Ovary (tissue), 9 donors: ENCODE results near the gene EYA2. TPM values are rescaled to one million over a fixed set of nuclear protein-coding genes. Genes with fewer than 3 reads are reported as not detected.

Source experiments
- DNase-seq, 5 donors: peaks; one replicate each; pipeline ENCODE4 v3.0.0-alpha.2; 2019 to 2020
- H3K27ac ChIP-seq, 2 donors: fragments of 200-600 bp; one replicate each; pipeline versions ENCODE4 v1.5.1 to v1.8.0; 2019 to 2022
- H3K27me3 ChIP-seq: fragments of 200-600 bp; one replicate; pipeline ENCODE4 v1.8.0; 2022
- H3K36me3 ChIP-seq: fragments of 200-600 bp; sonication (generic); one replicate; pipeline ENCODE4 v1.5.1; 2019
- H3K4me1 ChIP-seq: one replicate; pipeline ENCODE4 v1.8.1; 2013; ENCODE audit warnings: mild to moderate bottlenecking, moderate library complexity; ENCODE audit not compliant: insufficient read depth
- H3K4me3 ChIP-seq: fragments of 200-600 bp; sonication (generic); one replicate; pipeline ENCODE4 v1.5.1; 2017
- H3K9me3 ChIP-seq, 2 donors: fragments of 200-600 bp in 1 of 2; sonication (generic) in 1 of 2; one replicate each; pipeline versions ENCODE4 v1.5.1 to v1.8.1; 2013 to 2019; ENCODE audit warnings: mild to moderate bottlenecking in 1 of 2, moderate library complexity in 1 of 2
- EP300 ChIP-seq: sonication (generic); formaldehyde crosslinking; IDR thresholded peaks from one replicate; pipeline ENCODE4 v1.6.1; 2017; ENCODE audit warnings: antibody characterized with exemption
- POLR2A ChIP-seq: fragments of 450-650 bp; IDR thresholded peaks from one replicate; pipeline ENCODE4 v1.6.1; 2017; ENCODE audit warnings: antibody characterized with exemption, mild to moderate bottlenecking, moderate library complexity
- WGBS, 3 donors: extraction: QIAGEN DNeasy Blood & Tissue Kit in 1 of 3; methylation state at CpG; one replicate each; pipeline versions ENCODE4 v1.1.5 to v1.1.7; 2013 to 2017; 5-methylcytosine and 5-hydroxymethylcytosine counted together
- intact Hi-C, 4 donors: fragments of 100-400 bp; cut with DNase I; formaldehyde crosslinking; loops; one replicate each; pipeline versions ENCODE4 v1.11.0 to v1.15.1; 2022 to 2023
- polyA plus RNA-seq, 2 donors: library from polyadenylated mRNA; stranded (reverse); fragments of 200-250 nt in 1 of 2; fragments of 350-450 nt in 1 of 2; fragmentation: Illumina TruSeq in 1 of 2; extraction: RNeasy Lipid Tissue Mini Kit (QIAGEN cat#74804) in 1 of 2; gene quantifications; one replicate each; pipeline ENCODE4 v1.2.3, GENCODE V29; 2013 to 2014
- total RNA-seq, 7 donors: library from RNA; depleted of rRNA in 2 of 7; stranded (reverse); fragments of >200 nt in 2 of 7; fragmentation: NEBNext Ultra II Directional in 3 of 7; extraction: Animal tissue kit (Norgen Biotek cat#: 25700) in 3 of 7; gene quantifications; one replicate each; pipeline versions ENCODE4 v1.1.0 to v1.2.4, GENCODE V29; 2016 to 2023
- TF ChIP-seq, protein P1 (sequence below), 3 donors: fragments of 450-650 bp in 2 of 3; fragments of 200-600 bp in 1 of 3; IDR thresholded peaks; one replicate each; pipeline versions ENCODE4 v1.5.1 to v1.8.0; 2016 to 2022; ENCODE audit warnings: antibody characterized with exemption in 3 of 3, mild to moderate bottlenecking in 1 of 3
- donor health status: DM: no; HTN: no; CAD: no; lungs with moderate emphysema.
- donor health status: DM: no; HTN: no; CAD: no.
- donor health status: Bipolar disorder and iron deficiency.
- donor health status: DM: yes; HTN: yes; CAD: no.
- donor health status: DM: no; HTN: no; CAD: no.
- donor health status: DM: yes; HTN: yes; CAD: no.

EYA2 gene
- total and polyA plus RNA-seq, 9 donors: 0.18 to 7.6 (median 1.7) TPM

DNA sequence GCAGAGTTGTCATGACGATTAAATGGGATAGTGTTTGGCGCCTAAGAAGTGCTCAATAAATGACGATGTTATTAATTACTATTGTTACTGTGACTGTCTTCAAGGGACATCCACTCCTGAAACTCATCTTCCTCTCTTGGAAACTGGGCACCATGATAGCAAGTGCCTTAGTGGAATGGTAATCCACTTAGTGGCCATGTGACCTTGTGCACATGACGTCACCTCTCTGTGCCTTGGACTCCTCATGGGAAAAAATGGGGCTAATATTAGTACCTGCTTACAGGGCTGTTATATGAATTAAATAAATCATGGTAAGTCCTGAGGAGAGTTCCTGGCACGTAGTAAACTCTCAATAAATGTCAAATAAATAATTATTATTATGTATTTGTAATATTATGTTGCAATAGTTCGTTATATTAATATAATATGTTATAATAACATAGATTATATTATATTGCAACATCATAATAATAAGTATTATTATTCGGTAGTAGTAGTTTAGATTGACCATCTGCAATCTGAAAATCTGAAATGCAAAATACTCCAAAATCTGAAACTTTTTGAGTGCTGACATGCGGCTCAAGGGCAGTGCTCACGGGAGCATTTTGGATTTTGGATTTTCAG lies 40.9 kb downstream of the EYA2 start:
- TF ChIP-seq EP300 (no peak), POLR2A (no peak)
- TF ChIP-seq, protein P1, sequence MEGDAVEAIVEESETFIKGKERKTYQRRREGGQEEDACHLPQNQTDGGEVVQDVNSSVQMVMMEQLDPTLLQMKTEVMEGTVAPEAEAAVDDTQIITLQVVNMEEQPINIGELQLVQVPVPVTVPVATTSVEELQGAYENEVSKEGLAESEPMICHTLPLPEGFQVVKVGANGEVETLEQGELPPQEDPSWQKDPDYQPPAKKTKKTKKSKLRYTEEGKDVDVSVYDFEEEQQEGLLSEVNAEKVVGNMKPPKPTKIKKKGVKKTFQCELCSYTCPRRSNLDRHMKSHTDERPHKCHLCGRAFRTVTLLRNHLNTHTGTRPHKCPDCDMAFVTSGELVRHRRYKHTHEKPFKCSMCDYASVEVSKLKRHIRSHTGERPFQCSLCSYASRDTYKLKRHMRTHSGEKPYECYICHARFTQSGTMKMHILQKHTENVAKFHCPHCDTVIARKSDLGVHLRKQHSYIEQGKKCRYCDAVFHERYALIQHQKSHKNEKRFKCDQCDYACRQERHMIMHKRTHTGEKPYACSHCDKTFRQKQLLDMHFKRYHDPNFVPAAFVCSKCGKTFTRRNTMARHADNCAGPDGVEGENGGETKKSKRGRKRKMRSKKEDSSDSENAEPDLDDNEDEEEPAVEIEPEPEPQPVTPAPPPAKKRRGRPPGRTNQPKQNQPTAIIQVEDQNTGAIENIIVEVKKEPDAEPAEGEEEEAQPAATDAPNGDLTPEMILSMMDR (IDR thresholded peaks at IDR 0.05): no peak
- H3K36me3 ChIP-seq: no peaks in the 10 kb centered on the region
- no peak for DNase-seq
- H3K4me3 ChIP-seq: no peak overlapping the region
- intact Hi-C loops: no loop called here
- H3K9me3 ChIP-seq: no peaks in the 10 kb centered on the region
- H3K27me3 ChIP-seq: no peaks in the 10 kb centered on the region
- H3K27ac ChIP-seq: no peak overlapping the region
- WGBS, 3 donors: 80 to 88% (median 83%) methylated on average over 9 of the region's 9 CpGs
- H3K4me1 ChIP-seq: no peaks in the 10 kb centered on the region

DNA sequence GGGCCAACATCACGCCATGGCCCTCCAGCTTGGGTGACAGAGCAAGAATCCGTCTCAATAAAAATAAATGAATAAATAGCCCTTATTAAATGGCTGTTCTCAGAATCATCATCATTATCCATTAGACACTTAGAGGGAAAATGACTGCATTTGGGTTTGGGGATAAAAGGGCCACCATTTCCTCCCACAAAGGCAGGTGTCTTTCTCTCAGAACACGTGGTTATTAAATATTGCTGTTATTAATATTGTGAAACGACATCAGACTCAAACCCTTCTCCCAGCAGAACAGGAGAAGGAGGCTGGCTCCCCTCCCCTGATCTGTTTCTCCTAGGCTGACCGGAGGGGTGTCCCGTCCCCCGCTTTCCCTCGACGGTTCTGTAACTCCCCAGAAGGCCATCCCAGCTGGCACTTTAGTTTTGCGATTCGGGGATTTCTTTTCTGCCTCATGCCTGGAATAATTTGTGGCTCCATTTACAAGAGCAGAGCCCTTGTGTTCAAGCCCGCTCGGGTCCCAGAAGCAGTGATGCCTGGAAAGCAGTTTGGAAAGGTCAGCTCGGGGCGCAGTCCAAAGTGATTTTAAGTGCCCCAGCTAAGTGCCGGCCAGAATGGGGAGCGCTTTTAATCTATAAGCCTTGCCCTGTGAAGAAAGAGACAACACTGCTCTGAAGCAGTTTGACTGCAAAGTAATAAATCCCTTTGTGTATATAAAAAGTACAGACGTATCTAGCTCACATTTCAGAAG lies 41.9 kb downstream of the EYA2 start:
- no peaks in the 10 kb centered on the region for H3K9me3 ChIP-seq
- TF ChIP-seq POLR2A (no peak), EP300 (no peak)
- TF ChIP-seq, protein P1 (IDR thresholded peaks at IDR 0.05): no peak
- WGBS, 3 donors: 42 to 53% (median 48%) methylated on average over 18 of the region's 18 CpGs
- H3K4me1 ChIP-seq: no peaks in the 10 kb centered on the region
- no peaks in the 10 kb centered on the region for H3K27me3 ChIP-seq
- intact Hi-C loops: no loop called here
- no peak overlapping the region for H3K4me3 ChIP-seq
- H3K27ac ChIP-seq: no peak overlapping the region
- H3K36me3 ChIP-seq: no peaks in the 10 kb centered on the region
- no peak for DNase-seq

DNA sequence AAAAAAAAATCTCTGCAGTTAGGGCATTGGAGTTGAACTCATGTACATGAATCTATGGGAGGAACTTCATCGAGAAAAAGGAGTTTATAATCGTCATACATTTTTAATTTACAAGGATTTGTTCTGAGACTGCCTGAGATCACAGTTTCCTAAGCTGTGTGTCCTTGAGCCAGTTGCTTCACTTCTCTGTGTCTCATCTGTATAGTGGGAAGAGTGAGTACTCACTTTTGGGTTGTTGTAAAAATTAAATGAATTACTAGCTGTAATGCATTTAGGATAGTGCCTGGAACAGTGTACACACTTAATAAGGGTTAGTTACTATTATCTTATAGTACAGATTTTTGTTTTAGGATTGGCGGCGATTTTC lies 42.5 kb downstream of the EYA2 start:
- no peaks in the 10 kb centered on the region for H3K4me1 ChIP-seq
- WGBS, 3 donors: 64 to 69% (median 68%) methylated on average over 4 of the region's 4 CpGs
- H3K4me3 ChIP-seq: no peak overlapping the region
- TF ChIP-seq POLR2A (no peak), EP300 (no peak)
- TF ChIP-seq, protein P1 (IDR thresholded peaks at IDR 0.05): no peak
- H3K9me3 ChIP-seq: no peaks in the 10 kb centered on the region
- H3K36me3 ChIP-seq: no peaks in the 10 kb centered on the region
- H3K27me3 ChIP-seq: no peaks in the 10 kb centered on the region
- H3K27ac ChIP-seq: no peak overlapping the region
- intact Hi-C loops: no loop called here
- DNase-seq: no peak

DNA sequence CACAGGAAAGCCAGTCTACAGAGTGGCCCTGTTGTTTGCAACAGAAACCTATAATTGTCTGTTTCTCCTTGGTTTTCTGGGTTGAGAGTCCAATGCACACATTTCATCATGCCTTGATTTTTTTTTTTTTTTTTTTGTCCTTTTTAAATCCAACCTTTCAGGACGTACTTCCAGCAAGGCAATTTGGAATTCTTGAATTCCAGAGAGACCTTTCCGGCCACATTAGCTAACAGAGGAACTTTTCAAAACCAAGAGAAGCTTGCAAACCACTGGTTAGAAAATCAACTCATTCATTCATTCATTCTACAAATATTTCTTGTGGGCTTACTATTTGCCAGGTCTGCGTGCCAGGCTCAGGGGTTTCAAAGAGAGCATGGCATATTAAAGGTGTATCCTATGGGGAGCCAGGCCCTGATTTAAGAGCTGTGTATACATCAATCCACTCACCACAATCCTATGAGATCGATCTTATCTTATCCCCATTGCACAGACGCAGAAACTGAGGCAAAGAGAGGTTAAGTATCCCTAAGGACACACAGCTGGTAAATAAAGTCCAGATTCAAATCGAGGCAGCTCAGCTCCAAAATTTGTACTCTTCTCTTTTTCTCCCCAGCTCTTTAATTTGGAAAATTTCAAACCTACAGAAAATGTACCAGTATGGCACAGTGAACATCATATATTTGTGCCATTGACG lies 43.0 kb downstream of the EYA2 start:
- H3K36me3 ChIP-seq: no peaks in the 10 kb centered on the region
- no peaks in the 10 kb centered on the region for H3K27me3 ChIP-seq
- no peaks in the 10 kb centered on the region for H3K9me3 ChIP-seq
- H3K4me1 ChIP-seq: no peaks in the 10 kb centered on the region
- intact Hi-C loops: no loop called here
- TF ChIP-seq EP300 (no peak), POLR2A (no peak)
- TF ChIP-seq, protein P1 (IDR thresholded peaks at IDR 0.05): no peak
- no peak for DNase-seq
- H3K4me3 ChIP-seq: no peak overlapping the region
- H3K27ac ChIP-seq: no peak overlapping the region
- 65 to 72% (median 68%) methylated on average over 7 of the region's 7 CpGs for WGBS, 3 donors
